GM19193 (cell line): ENCODE measurements around the gene NIPA2.

Source experiments
- POLR2A ChIP-seq: IDR thresholded peaks from 4 replicates; pipeline ENCODE4 v1.6.1; 2011; ENCODE audit not compliant: insufficient read depth, insufficient read length; ENCODE audit errors: extremely low read depth

Gene NIPA2

GRCh38 chr15:22868495-22868894 is 30.0 kb downstream of the NIPA2 start:
- no peak for TF ChIP-seq POLR2A

GRCh38 chr15:22868928-22869327 is 30.5 kb downstream of the NIPA2 start:
- TF ChIP-seq POLR2A = no peak

- TF ChIP-seq POLR2A = peak; percentile 31
Measured at GRCh38 chr15:22869856-22870255, 31.4 kb downstream of the NIPA2 start.

- TF ChIP-seq POLR2A = no peak
Measured at GRCh38 chr15:22870865-22871264, 32.4 kb downstream of the NIPA2 start.

GRCh38 chr15:22871481-22872086 is 33.1 kb downstream of the NIPA2 start:
- no peak for TF ChIP-seq POLR2A

- TF ChIP-seq POLR2A = no peak
Measured at GRCh38 chr15:22872936-22873701, 34.7 kb downstream of the NIPA2 start.

- TF ChIP-seq POLR2A = no peak
Measured at GRCh38 chr15:22873841-22874240, 35.4 kb downstream of the NIPA2 start.

GRCh38 chr15:22874256-22874655 is 35.8 kb downstream of the NIPA2 start:
- no peak for TF ChIP-seq POLR2A

- no peak for TF ChIP-seq POLR2A
Measured at GRCh38 chr15:22874966-22875365, 36.5 kb downstream of the NIPA2 start.

- no peak for TF ChIP-seq POLR2A
Measured at GRCh38 chr15:22877117-22877516, 38.7 kb downstream of the NIPA2 start.

GRCh38 chr15:22877607-22878006 is 39.1 kb downstream of the NIPA2 start:
- no peak for TF ChIP-seq POLR2A

- no peak for TF ChIP-seq POLR2A
Measured at GRCh38 chr15:22878103-22878502, 39.6 kb downstream of the NIPA2 start.

GRCh38 chr15:22880068-22880980 is 41.9 kb downstream of the NIPA2 start:
- no peak for TF ChIP-seq POLR2A

GRCh38 chr15:22880981-22881738 is 42.7 kb downstream of the NIPA2 start:
- TF ChIP-seq POLR2A = no peak
